ENCODE results near the gene NRCAM.

GRCh38 chr7:108289852-108290251 is 166.4 kb downstream of the NRCAM start:
- TF ChIP-seq CTCF (conservative IDR thresholded peaks at IDR 0.05 in 1 of 2, IDR thresholded peaks at IDR 0.05 in 1 of 2; ENCODE audit: extremely low read depth in 1 of 2, insufficient read depth in 1 of 2, low read depth in 1 of 2, low read length in 2 of 2): no peak
- TF ChIP-seq EZH2 (IDR thresholded peaks at IDR 0.05; ENCODE audit: borderline replicate concordance, low read length): no peak

Measured in mammary epithelial cell (primary cell).